ENCODE results near the gene TMLHE.
"Not testable (repeated sequence)": the region's sequence is repeated elsewhere in the genome, so short reads cannot be mapped to it uniquely, and the experiment has no call there.

TMLHE gene

DNA sequence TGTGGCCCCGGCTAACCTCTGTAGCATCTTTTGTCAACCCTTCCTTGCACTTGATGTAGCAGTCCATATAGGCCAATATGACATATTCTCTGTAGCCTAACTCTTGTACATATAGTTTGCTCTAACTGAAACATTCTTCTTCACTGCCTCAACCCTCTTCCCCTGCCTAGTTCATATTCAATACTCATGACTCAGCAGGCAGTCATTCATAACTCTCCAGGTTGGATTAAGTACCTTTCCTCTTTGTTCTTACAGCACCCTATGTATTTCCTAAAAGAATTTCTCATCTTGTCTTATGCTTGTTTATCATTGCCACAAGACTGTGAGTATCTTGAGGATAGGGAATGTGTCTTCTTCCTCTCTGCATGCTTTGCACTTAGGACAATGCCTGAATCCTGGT is 76.9 kb downstream of the TMLHE start:
- Histone ChIP-seq H4K8ac (ENCODE audit: low read depth, low read length) (no peak overlapping the region), H3K27me3 (ENCODE audit: insufficient read depth, low read length, poor library complexity) (no peaks in the 10 kb centered on the region), H3K79me1 (ENCODE audit: low read length) (no peaks in the 10 kb centered on the region), H4K5ac (ENCODE audit: low read length) (no peak overlapping the region), H2AK5ac (ENCODE audit: low read length) (no peak overlapping the region), H3K79me2 (ENCODE audit: control insufficient read depth, insufficient read depth, low read length) (no peaks in the 10 kb centered on the region), H3K23ac (ENCODE audit: low read length) (no peak overlapping the region), H3K18ac (ENCODE audit: low read length) (no peak overlapping the region), H2BK5ac (ENCODE audit: low read length) (no peak overlapping the region), H3K56ac (ENCODE audit: low read length) (no peak overlapping the region), H3K4me2 (ENCODE audit: low read length) (no peak overlapping the region), H3K27ac (ENCODE audit: low read depth, low read length) (no peak overlapping the region), H3K4me3 (ENCODE audit: low read length) (no peak overlapping the region), H2BK120ac (ENCODE audit: low read depth, low read length) (no peak overlapping the region), H3K4ac (ENCODE audit: low read depth, low read length) (no peak overlapping the region), H3K4me1 (ENCODE audit: control insufficient read depth, low read depth, low read length) (no peaks in the 10 kb centered on the region), H3K9ac (ENCODE audit: low read length) (no peak overlapping the region), H2BK15ac (replicated peaks; ENCODE audit: low read depth) (no peak overlapping the region), H3K36me3 (ENCODE audit: control insufficient read depth, insufficient read depth, low read length) (no peaks in the 10 kb centered on the region)
- WGBS (ENCODE audit: extremely low coverage, insufficient coverage, low lambda C conversion rate): no CpG with 5 or more reads among the region's 1 CpG
- DNase-seq: no peak

DNA sequence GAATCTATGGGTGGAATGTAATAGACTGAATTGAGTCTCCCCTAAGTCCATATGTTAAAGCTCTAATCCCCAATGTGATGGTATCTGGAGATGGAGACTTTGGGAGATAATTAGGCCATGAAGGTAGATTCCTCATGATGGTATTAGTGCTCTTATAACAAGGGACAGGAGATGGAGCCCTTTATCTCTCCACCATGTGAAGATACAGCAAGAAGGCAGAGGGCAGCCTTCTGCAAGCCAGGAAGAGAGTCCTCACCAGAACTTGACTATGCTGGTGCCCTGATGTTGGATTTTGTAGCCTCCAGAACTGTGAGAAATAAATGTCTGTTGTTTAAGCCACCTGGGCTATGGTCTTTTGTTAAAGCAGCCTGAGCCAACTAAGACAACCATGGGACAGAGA is 78.0 kb downstream of the TMLHE start:
- Histone ChIP-seq H3K36me3 (ENCODE audit: control insufficient read depth, insufficient read depth, low read length) (no peaks in the 10 kb centered on the region), H3K9ac (ENCODE audit: low read length) (no peak overlapping the region), H3K27ac (ENCODE audit: low read depth, low read length) (no peak overlapping the region), H3K23ac (ENCODE audit: low read length) (no peak overlapping the region), H2BK15ac (replicated peaks; ENCODE audit: low read depth) (no peak overlapping the region), H3K56ac (ENCODE audit: low read length) (no peak overlapping the region), H3K79me1 (ENCODE audit: low read length) (no peaks in the 10 kb centered on the region), H3K27me3 (ENCODE audit: insufficient read depth, low read length, poor library complexity) (no peaks in the 10 kb centered on the region), H2AK5ac (ENCODE audit: low read length) (no peak overlapping the region), H2BK120ac (ENCODE audit: low read depth, low read length) (no peak overlapping the region), H3K4ac (ENCODE audit: low read depth, low read length) (no peak overlapping the region), H4K8ac (ENCODE audit: low read depth, low read length) (no peak overlapping the region), H3K79me2 (ENCODE audit: control insufficient read depth, insufficient read depth, low read length) (no peaks in the 10 kb centered on the region), H3K4me3 (ENCODE audit: low read length) (no peak overlapping the region), H2BK5ac (ENCODE audit: low read length) (no peak overlapping the region), H3K18ac (ENCODE audit: low read length) (no peak overlapping the region), H4K5ac (ENCODE audit: low read length) (no peak overlapping the region), H3K4me2 (ENCODE audit: low read length) (no peak overlapping the region), H3K4me1 (ENCODE audit: control insufficient read depth, low read depth, low read length) (no peaks in the 10 kb centered on the region)
- DNase-seq: peak; percentile 52

DNA sequence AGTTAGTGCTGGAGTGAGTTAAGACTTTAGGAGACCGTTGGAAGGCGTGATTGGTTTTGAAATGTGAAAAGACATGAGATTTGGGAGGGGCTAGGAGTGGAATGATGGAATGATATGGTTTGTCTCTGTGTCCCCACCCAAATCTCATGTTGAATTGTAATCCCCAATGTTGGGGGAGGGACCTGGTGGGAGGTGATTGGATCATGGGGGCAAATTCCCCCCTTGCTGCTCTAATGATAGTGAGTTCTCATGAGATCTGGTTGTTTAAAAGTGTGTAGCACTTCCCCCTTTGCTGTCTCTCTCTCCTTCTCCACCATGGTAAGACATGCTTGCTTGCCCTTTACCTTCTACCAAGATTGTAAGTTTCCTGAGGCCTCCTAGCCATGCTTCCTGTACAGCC is 85.7 kb downstream of the TMLHE start:
- not testable (repeated sequence) for H3K4me3 ChIP-seq (ENCODE audit: low read length); H2AK5ac ChIP-seq (ENCODE audit: low read length); H3K56ac ChIP-seq (ENCODE audit: low read length); H3K23ac ChIP-seq (ENCODE audit: low read length); DNase-seq; H3K27me3 ChIP-seq (ENCODE audit: insufficient read depth, low read length, poor library complexity); H2BK120ac ChIP-seq (ENCODE audit: low read depth, low read length); H4K5ac ChIP-seq (ENCODE audit: low read length); H3K9ac ChIP-seq (ENCODE audit: low read length); H3K18ac ChIP-seq (ENCODE audit: low read length); H3K4me2 ChIP-seq (ENCODE audit: low read length); H3K79me2 ChIP-seq (ENCODE audit: control insufficient read depth, insufficient read depth, low read length); H3K79me1 ChIP-seq (ENCODE audit: low read length); H2BK15ac ChIP-seq (replicated peaks; ENCODE audit: low read depth); H4K8ac ChIP-seq (ENCODE audit: low read depth, low read length); H3K4me1 ChIP-seq (ENCODE audit: control insufficient read depth, low read depth, low read length); H3K4ac ChIP-seq (ENCODE audit: low read depth, low read length); H2BK5ac ChIP-seq (ENCODE audit: low read length); H3K36me3 ChIP-seq (ENCODE audit: control insufficient read depth, insufficient read depth, low read length); H3K27ac ChIP-seq (ENCODE audit: low read depth, low read length)
- WGBS (ENCODE audit: extremely low coverage, insufficient coverage, low lambda C conversion rate): no CpG with 5 or more reads among the region's 2 CpGs

DNA sequence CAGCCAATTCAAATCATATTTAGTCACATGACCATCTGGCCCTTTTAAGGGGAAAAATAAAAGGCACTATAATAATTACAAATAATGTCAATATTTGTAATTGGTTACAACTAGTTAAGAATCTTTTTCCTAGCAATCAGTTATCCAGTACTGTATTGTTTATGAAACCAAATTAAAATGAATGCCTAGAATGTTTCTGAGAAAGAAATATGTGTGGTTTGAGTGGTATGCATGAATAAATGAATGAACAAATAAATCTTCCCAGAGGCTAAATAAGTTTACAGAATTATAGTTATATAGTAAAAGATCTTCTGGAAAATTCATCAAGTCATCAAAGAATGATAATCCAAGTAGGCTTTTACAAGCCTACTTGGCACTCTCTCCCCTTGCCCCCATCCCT is 98.5 kb downstream of the TMLHE start:
- no peak overlapping the region for H2BK120ac ChIP-seq (ENCODE audit: low read depth, low read length)
- H3K4me1 ChIP-seq (ENCODE audit: control insufficient read depth, low read depth, low read length): no peaks in the 10 kb centered on the region
- no peak overlapping the region for H3K18ac ChIP-seq (ENCODE audit: low read length)
- no peak overlapping the region for H3K4ac ChIP-seq (ENCODE audit: low read depth, low read length)
- H3K23ac ChIP-seq (ENCODE audit: low read length): no peak overlapping the region
- no peak overlapping the region for H4K8ac ChIP-seq (ENCODE audit: low read depth, low read length)
- H3K79me2 ChIP-seq (ENCODE audit: control insufficient read depth, insufficient read depth, low read length): no peaks in the 10 kb centered on the region
- no peak overlapping the region for H2BK5ac ChIP-seq (ENCODE audit: low read length)
- no peaks in the 10 kb centered on the region for H3K79me1 ChIP-seq (ENCODE audit: low read length)
- no peak overlapping the region for H4K5ac ChIP-seq (ENCODE audit: low read length)
- no peak overlapping the region for H3K27ac ChIP-seq (ENCODE audit: low read depth, low read length)
- H3K27me3 ChIP-seq (ENCODE audit: insufficient read depth, low read length, poor library complexity): no peaks in the 10 kb centered on the region
- no peak overlapping the region for H3K4me3 ChIP-seq (ENCODE audit: low read length)
- no peak overlapping the region for H3K9ac ChIP-seq (ENCODE audit: low read length)
- no peak overlapping the region for H3K56ac ChIP-seq (ENCODE audit: low read length)
- H2BK15ac ChIP-seq (replicated peaks; ENCODE audit: low read depth): no peak overlapping the region
- H3K36me3 ChIP-seq (ENCODE audit: control insufficient read depth, insufficient read depth, low read length): no peaks in the 10 kb centered on the region
- H3K4me2 ChIP-seq (ENCODE audit: low read length): no peak overlapping the region
- H2AK5ac ChIP-seq (ENCODE audit: low read length): no peak overlapping the region
- DNase-seq: no peak

DNA sequence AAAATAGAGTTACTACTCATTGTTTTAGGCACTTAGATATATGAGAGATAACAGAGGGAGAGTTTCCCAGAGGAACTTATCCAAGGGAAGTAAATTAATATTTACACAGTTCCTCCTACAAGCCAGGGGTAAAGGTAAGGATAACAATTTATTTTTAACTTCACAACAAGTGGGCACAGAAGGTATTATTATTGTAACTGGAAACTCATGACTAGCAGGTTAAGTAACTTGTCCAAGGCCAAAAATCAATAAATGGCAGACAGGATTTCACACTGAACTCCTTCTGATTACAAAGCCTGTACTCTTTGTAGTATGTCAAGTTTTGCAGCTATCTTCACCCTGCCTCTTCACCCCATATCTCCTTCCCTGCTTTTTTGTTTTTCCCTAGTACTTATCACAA is 107.5 kb downstream of the TMLHE start:
- Histone ChIP-seq H3K4me3 (ENCODE audit: low read length) (no peak overlapping the region), H2BK15ac (replicated peaks; ENCODE audit: low read depth) (no peak overlapping the region), H3K9ac (ENCODE audit: low read length) (no peak overlapping the region), H3K36me3 (ENCODE audit: control insufficient read depth, insufficient read depth, low read length) (no peaks in the 10 kb centered on the region), H3K23ac (ENCODE audit: low read length) (no peak overlapping the region), H2AK5ac (ENCODE audit: low read length) (no peak overlapping the region), H3K4me1 (ENCODE audit: control insufficient read depth, low read depth, low read length) (no peaks in the 10 kb centered on the region), H4K8ac (ENCODE audit: low read depth, low read length) (no peak overlapping the region), H4K5ac (ENCODE audit: low read length) (no peak overlapping the region), H3K18ac (ENCODE audit: low read length) (no peak overlapping the region), H3K27ac (ENCODE audit: low read depth, low read length) (no peak overlapping the region), H3K4ac (ENCODE audit: low read depth, low read length) (no peak overlapping the region), H3K79me1 (ENCODE audit: low read length) (no peaks in the 10 kb centered on the region), H2BK5ac (ENCODE audit: low read length) (no peak overlapping the region), H2BK120ac (ENCODE audit: low read depth, low read length) (no peak overlapping the region), H3K56ac (ENCODE audit: low read length) (no peak overlapping the region), H3K4me2 (ENCODE audit: low read length) (no peak overlapping the region), H3K79me2 (ENCODE audit: control insufficient read depth, insufficient read depth, low read length) (no peaks in the 10 kb centered on the region), H3K27me3 (ENCODE audit: insufficient read depth, low read length, poor library complexity) (no peaks in the 10 kb centered on the region)
- DNase-seq: no peak

DNA sequence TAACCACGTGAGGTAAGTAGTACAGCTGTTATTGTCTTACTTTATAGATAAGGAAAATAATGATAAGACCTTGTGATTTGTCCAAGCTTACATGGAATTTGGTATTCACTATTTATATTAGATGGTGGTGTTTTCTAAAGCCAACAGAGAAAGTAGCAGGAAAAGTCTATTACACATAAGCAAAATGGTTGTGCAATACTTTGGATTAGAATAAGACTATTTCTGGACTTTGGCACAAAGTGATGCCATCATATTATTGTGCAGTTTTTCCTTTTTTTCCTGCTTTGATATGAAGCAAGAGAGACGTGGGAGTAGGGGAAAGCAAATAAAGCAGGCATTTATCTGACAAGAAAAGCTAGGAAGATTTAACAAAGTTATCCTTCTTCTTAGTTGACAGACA is 117.6 kb downstream of the TMLHE start:
- DNase-seq: not testable (repeated sequence)
- WGBS (ENCODE audit: extremely low coverage, insufficient coverage, low lambda C conversion rate): no CpG with 5 or more reads among the region's 2 CpGs

More for the DNA sequence above, 117.6 kb downstream of the TMLHE start:
- not testable (repeated sequence) for H2BK15ac ChIP-seq (replicated peaks; ENCODE audit: low read depth); H3K27me3 ChIP-seq (ENCODE audit: insufficient read depth, low read length, poor library complexity); H3K4me2 ChIP-seq (ENCODE audit: low read length); H3K79me2 ChIP-seq (ENCODE audit: control insufficient read depth, insufficient read depth, low read length); H4K8ac ChIP-seq (ENCODE audit: low read depth, low read length); H3K27ac ChIP-seq (ENCODE audit: low read depth, low read length); H3K4ac ChIP-seq (ENCODE audit: low read depth, low read length); H2BK5ac ChIP-seq (ENCODE audit: low read length); H3K23ac ChIP-seq (ENCODE audit: low read length); H3K9ac ChIP-seq (ENCODE audit: low read length); H2BK120ac ChIP-seq (ENCODE audit: low read depth, low read length); H3K4me3 ChIP-seq (ENCODE audit: low read length); H3K79me1 ChIP-seq (ENCODE audit: low read length); H4K5ac ChIP-seq (ENCODE audit: low read length); H3K36me3 ChIP-seq (ENCODE audit: control insufficient read depth, insufficient read depth, low read length); H2AK5ac ChIP-seq (ENCODE audit: low read length); H3K18ac ChIP-seq (ENCODE audit: low read length); H3K4me1 ChIP-seq (ENCODE audit: control insufficient read depth, low read depth, low read length); H3K56ac ChIP-seq (ENCODE audit: low read length)

All from mesendoderm (in vitro differentiated cells).